ENCODE measurements around the gene PTBP3. TPM values are rescaled to one million over a fixed set of nuclear protein-coding genes. Genes with fewer than 3 reads are reported as not detected.

PTBP3 gene
- total RNA-seq, 1 donor from 2014 or later: 104 TPM

Other genes with a start within 250 kb of the PTBP3 start
- gene SUSD1, start 158.3 kb downstream of the PTBP3 start, total RNA-seq: 3.4 and 4.8 TPM in 2 replicates
- 14.1 TPM in 2 replicates for gene HSDL2, start 46.5 kb upstream of the PTBP3 start, total RNA-seq
- gene KIAA1958, start 153.2 kb upstream of the PTBP3 start, total RNA-seq: 9.8 and 10.6 TPM in 2 replicates